ENCODE results near the gene LAT. TPM values are rescaled to one million over a fixed set of nuclear protein-coding genes. Genes with fewer than 3 reads are reported as not detected.
"Not testable (repeated sequence)": the region's sequence is repeated elsewhere in the genome, so short reads cannot be mapped to it uniquely, and the experiment has no call there.

LAT gene
- total RNA-seq, 1 experiment from 2014 or later, result 1.9 TPM

- no peak for DNase-seq (ENCODE audit: extremely low read depth, low read depth)
Measured at GRCh38 chr16:28975158-28975599, 9.7 kb upstream of the LAT start.

GRCh38 chr16:28977703-28978662 is 6.9 kb upstream of the LAT start:
- DNase-seq (ENCODE audit: extremely low read depth, low read depth), result peak; percentile 7

- not testable (repeated sequence) for DNase-seq (ENCODE audit: extremely low read depth, low read depth)
Measured at GRCh38 chr16:28980330-28980729, 4.5 kb upstream of the LAT start.

- no peak for DNase-seq (ENCODE audit: extremely low read depth, low read depth)
Measured at GRCh38 chr16:28980929-28981328, 3.9 kb upstream of the LAT start.

GRCh38 chr16:28981517-28981916 is 3.3 kb upstream of the LAT start:
- DNase-seq (ENCODE audit: extremely low read depth, low read depth), result peak; percentile 9

- no peak for DNase-seq (ENCODE audit: extremely low read depth, low read depth)
Measured at GRCh38 chr16:28982418-28982817, 2.4 kb upstream of the LAT start.

- DNase-seq (ENCODE audit: extremely low read depth, low read depth), result no peak
Measured at GRCh38 chr16:28982949-28983348, 1.9 kb upstream of the LAT start.

- DNase-seq (ENCODE audit: extremely low read depth, low read depth), result no peak
Measured at GRCh38 chr16:28983644-28984043, 1.2 kb upstream of the LAT start.

- DNase-seq (ENCODE audit: extremely low read depth, low read depth), result no peak
Measured at GRCh38 chr16:28984091-28984490, 761 bp upstream of the LAT start.

- no peak for DNase-seq (ENCODE audit: extremely low read depth, low read depth)
Measured at GRCh38 chr16:28985211-28986041, 574 bp downstream of the LAT start.

GRCh38 chr16:28986046-28986445 is 1.2 kb downstream of the LAT start:
- no peak for DNase-seq (ENCODE audit: extremely low read depth, low read depth)

GRCh38 chr16:28986492-28986891 is 1.6 kb downstream of the LAT start:
- no peak for DNase-seq (ENCODE audit: extremely low read depth, low read depth)

- no peak for DNase-seq (ENCODE audit: extremely low read depth, low read depth)
Measured at GRCh38 chr16:28987170-28987853, 2.5 kb downstream of the LAT start.

GRCh38 chr16:28989363-28989762 is 4.5 kb downstream of the LAT start:
- no peak for DNase-seq (ENCODE audit: extremely low read depth, low read depth)

GRCh38 chr16:28990375-28991040 is 5.7 kb downstream of the LAT start:
- no peak for DNase-seq (ENCODE audit: extremely low read depth, low read depth)

GRCh38 chr16:28991687-28992086 is 6.8 kb downstream of the LAT start:
- DNase-seq (ENCODE audit: extremely low read depth, low read depth), result no peak

- no peak for DNase-seq (ENCODE audit: extremely low read depth, low read depth)
Measured at GRCh38 chr16:28992496-28992895, 7.6 kb downstream of the LAT start.

- DNase-seq (ENCODE audit: extremely low read depth, low read depth), result no peak
Measured at GRCh38 chr16:28998837-28999236, 14.0 kb downstream of the LAT start.

- no peak for DNase-seq (ENCODE audit: extremely low read depth, low read depth)
Measured at GRCh38 chr16:28999577-28999976, 14.7 kb downstream of the LAT start.

- no peak for DNase-seq (ENCODE audit: extremely low read depth, low read depth)
Measured at GRCh38 chr16:29000019-29000418, 15.2 kb downstream of the LAT start.
